CD4-positive, alpha-beta T cell (primary cell): Measurements from ENCODE around the gene PLAC8L1. TPM values are rescaled to one million over a fixed set of nuclear protein-coding genes. Genes with fewer than 3 reads are reported as not detected.

Experiments used
- ATAC-seq: fragments of 200-7000 bp; cut with Tn5 transposase; one replicate; pipeline ENCODE4 v1.10.0; 2022; ENCODE audit warnings: mild to moderate bottlenecking; ENCODE audit not compliant: poor library complexity
- CTCF ChIA-PET: fragments of 350-600 bp; sonication (Branson Sonifier 250); formaldehyde crosslinking; loops from one replicate; lab custom pipeline; 2021; ENCODE audit warnings: antibody characterized with exemption, inconsistent platforms; lab: Charles Lee
- POLR2A ChIA-PET: fragments of 350-600 bp; sonication (Branson Sonifier 250); formaldehyde crosslinking; loops from one replicate; lab custom pipeline; 2021; ENCODE audit warnings: antibody characterized with exemption, inconsistent platforms; lab: Charles Lee
- DNase-seq, 14 experiments: peaks; one replicate each; pipeline ENCODE4 v3.0.0-alpha.2; 2013 to 2020; ENCODE audit warnings: mixed read lengths in 2 of 14
- H3K27ac ChIP-seq, 2 donors: one replicate each; pipeline versions ENCODE4 v1.5.1 to v1.7.0; 2013; ENCODE audit warnings: low read length in 2 of 2, low read depth in 1 of 2, mild to moderate bottlenecking in 1 of 2
- H3K27me3 ChIP-seq, 2 experiments: 1 replicate in 1 of 2; 2 replicates in 1 of 2; pipeline versions ENCODE4 v1.6.1 to v1.7.0; 2013; ENCODE audit warnings: low read length in 2 of 2, control low read depth in 1 of 2, mild to moderate bottlenecking in 1 of 2, moderate library complexity in 1 of 2; ENCODE audit not compliant: insufficient read depth in 2 of 2, control insufficient read depth in 1 of 2
- H3K36me3 ChIP-seq: one replicate; pipeline ENCODE4 v1.6.1; 2013; ENCODE audit warnings: low read length, control low read depth; ENCODE audit not compliant: insufficient read depth
- H3K4me1 ChIP-seq: one replicate; pipeline ENCODE4 v1.6.1; 2013; ENCODE audit warnings: low read length, control low read depth; ENCODE audit not compliant: insufficient read depth
- H3K4me3 ChIP-seq: one replicate; pipeline ENCODE4 v1.5.1; 2013; ENCODE audit warnings: mild to moderate bottlenecking, low read length, moderate library complexity
- H3K9me3 ChIP-seq, 2 experiments: 1 replicate in 1 of 2; 2 replicates in 1 of 2; pipeline versions ENCODE4 v1.6.1 to v1.7.0; 2013; ENCODE audit warnings: low read length in 2 of 2, mild to moderate bottlenecking in 2 of 2, control low read depth in 1 of 2, moderate library complexity in 1 of 2; ENCODE audit not compliant: control insufficient read depth in 1 of 2, insufficient read depth in 1 of 2
- H3K27ac Mint-ChIP-seq: one replicate; pipeline ENCODE4 v1.8.0; 2020; ENCODE audit warnings: mixed read lengths
- H3K27me3 Mint-ChIP-seq: one replicate; pipeline ENCODE4 v1.8.0; 2021; ENCODE audit warnings: mixed read lengths
- H3K36me3 Mint-ChIP-seq: one replicate; pipeline ENCODE4 v1.8.0; 2021; ENCODE audit warnings: low read depth, mixed read lengths
- H3K4me1 Mint-ChIP-seq: one replicate; pipeline ENCODE4 v1.8.0; 2021; ENCODE audit warnings: low read depth, mixed read lengths
- H3K4me3 Mint-ChIP-seq: one replicate; pipeline ENCODE4 v1.8.0; 2020; ENCODE audit warnings: mild to moderate bottlenecking, mixed read lengths
- H3K9me3 Mint-ChIP-seq: one replicate; pipeline ENCODE4 v1.8.0; 2020; ENCODE audit warnings: mixed read lengths
- intact Hi-C, 2 experiments: fragments of 100-400 bp; cut with DNase I in 1 of 2; cut with micrococcal nuclease in 1 of 2; formaldehyde crosslinking; loops; one replicate each; pipeline versions ENCODE4 v1.15.1 to v1.9.0; 2023 to 2025; cut with DNase I, micrococcal nuclease
- total RNA-seq, 174 experiments: library from RNA in 2 of 174; stranded (reverse) in 2 of 174; gene quantifications; one replicate each; pipeline ENCODE4 v1.2.3 and lab custom pipeline; 2021 to 2026
- TF ChIP-seq, protein P1 (sequence below): fragments of 200-600 bp; IDR thresholded peaks from one replicate; pipeline ENCODE4 v1.8.0; 2022; ENCODE audit warnings: antibody characterized with exemption, mild to moderate bottlenecking

Gene PLAC8L1
- total RNA-seq, 2 experiments from 2014 or later, result 0.56 TPM; not detected in 1

DNA sequence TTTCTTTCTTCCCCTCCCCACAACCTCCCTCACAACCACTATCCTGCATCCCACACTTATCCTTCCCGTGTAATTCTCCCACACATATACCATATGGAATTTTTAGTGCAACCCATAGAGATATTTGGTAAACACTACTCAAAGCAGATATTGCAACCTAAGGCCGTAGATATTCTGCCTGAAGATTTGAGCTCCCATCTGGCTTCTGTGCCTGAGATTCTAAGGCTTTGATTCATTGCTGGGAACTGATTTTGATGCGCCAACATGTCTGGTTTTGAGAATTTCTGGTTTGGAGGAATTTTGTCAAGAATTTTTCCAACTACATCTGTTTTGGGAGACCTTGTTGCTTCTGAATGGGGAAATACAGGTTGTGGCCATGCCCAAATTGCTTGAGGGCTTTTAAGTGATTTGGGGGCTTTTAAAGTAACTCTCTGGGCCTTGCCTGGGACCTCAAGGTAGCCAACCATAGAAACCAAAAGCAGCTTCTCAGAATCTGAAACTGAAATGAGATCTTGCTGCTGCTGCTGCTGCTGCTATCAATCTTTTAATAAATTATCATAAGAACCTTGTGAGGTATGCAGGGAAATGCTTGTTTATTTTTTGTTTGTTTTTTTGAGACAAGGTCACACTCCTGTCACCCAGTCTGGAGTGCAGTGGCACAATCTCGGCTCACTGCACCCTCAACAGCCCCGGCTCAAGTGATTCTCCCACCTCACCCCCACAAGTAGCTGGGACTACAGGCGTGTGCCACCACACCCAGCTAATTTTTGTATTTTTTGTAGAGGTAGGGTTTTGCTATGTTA, 36.2 kb downstream of the PLAC8L1 start:
- peaks cover 0 to 2% of the 10 kb centered on the region in 2 experiments for H3K27me3 ChIP-seq
- H3K4me1 ChIP-seq, result no peaks in the 10 kb centered on the region
- no peaks in the 10 kb centered on the region for H3K9me3 ChIP-seq
- Mint-ChIP-seq H3K9me3 (no peaks in the 10 kb centered on the region), H3K4me3 (no peak overlapping the region), H3K27me3 (peaks cover 5% of the 10 kb centered on the region), H3K4me1 (no peaks in the 10 kb centered on the region), H3K27ac (no peak overlapping the region), H3K36me3 (no peaks in the 10 kb centered on the region)
- no peak overlapping the region for H3K27ac ChIP-seq
- ChIA-PET CTCF (no interaction called here), POLR2A (no interaction called here)
- no peaks in the 10 kb centered on the region for H3K36me3 ChIP-seq
- TF ChIP-seq, protein P1, sequence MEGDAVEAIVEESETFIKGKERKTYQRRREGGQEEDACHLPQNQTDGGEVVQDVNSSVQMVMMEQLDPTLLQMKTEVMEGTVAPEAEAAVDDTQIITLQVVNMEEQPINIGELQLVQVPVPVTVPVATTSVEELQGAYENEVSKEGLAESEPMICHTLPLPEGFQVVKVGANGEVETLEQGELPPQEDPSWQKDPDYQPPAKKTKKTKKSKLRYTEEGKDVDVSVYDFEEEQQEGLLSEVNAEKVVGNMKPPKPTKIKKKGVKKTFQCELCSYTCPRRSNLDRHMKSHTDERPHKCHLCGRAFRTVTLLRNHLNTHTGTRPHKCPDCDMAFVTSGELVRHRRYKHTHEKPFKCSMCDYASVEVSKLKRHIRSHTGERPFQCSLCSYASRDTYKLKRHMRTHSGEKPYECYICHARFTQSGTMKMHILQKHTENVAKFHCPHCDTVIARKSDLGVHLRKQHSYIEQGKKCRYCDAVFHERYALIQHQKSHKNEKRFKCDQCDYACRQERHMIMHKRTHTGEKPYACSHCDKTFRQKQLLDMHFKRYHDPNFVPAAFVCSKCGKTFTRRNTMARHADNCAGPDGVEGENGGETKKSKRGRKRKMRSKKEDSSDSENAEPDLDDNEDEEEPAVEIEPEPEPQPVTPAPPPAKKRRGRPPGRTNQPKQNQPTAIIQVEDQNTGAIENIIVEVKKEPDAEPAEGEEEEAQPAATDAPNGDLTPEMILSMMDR, result no peak
- ATAC-seq (no peak), DNase-seq (no peak)
- intact Hi-C loops, result no loop called here
- no peak overlapping the region for H3K4me3 ChIP-seq

DNA sequence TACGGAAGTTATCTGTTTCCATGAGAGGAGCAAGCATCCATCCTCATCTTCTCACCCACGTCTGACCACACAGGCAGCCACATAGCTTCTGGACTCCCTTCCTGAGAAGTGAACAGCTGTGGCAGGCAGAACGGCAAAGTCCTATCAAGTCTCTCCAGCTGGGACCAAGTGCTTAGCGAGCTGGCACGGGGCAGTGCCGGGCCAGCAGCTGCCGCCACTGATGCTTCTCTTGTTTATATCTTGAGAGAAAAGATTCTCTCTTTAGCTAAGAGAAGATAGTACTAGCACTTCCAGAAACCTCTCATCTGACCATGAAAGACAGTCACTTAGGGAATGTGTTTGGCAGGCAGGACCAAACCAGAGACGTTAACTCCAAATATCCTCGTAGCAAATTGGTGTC, 37.2 kb downstream of the PLAC8L1 start:
- Histone ChIP-seq H3K27ac (no peak overlapping the region), H3K9me3 (no peaks in the 10 kb centered on the region), H3K36me3 (no peaks in the 10 kb centered on the region), H3K4me3 (no peak overlapping the region), H3K27me3 (peaks cover 0 to 2% of the 10 kb centered on the region in 2 experiments), H3K4me1 (no peaks in the 10 kb centered on the region)
- Mint-ChIP-seq H3K36me3 (no peaks in the 10 kb centered on the region), H3K27me3 (peaks cover 5% of the 10 kb centered on the region), H3K27ac (no peak overlapping the region), H3K4me3 (no peak overlapping the region), H3K9me3 (no peaks in the 10 kb centered on the region), H3K4me1 (no peaks in the 10 kb centered on the region)
- CTCF ChIA-PET, result no interaction called here
- no peak for DNase-seq
- TF ChIP-seq, protein P1, result no peak
- ATAC-seq, result no peak
- POLR2A ChIA-PET, result no interaction called here
- intact Hi-C loops, result no loop called here

DNA sequence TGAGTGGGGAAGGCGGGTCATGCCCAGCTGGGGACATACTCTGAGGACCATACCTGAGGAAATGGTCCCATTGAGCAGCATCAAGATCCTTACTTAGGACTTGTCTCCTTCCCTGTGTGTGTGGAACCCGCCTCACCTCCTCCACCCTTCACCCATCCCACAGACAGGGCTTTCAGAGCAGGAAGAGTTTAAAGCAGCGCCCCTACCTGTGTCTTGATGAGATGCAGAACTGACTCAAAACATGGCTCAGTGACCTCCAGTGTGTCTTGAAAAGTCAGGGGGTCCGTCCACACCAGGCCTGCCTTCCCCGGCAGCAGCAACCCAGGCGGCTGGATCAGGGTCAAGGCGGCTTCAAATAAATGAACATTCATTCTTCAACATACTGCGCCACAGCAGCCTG, 38.4 kb downstream of the PLAC8L1 start:
- intact Hi-C loops, result no loop called here
- no peak overlapping the region for H3K4me3 Mint-ChIP-seq
- H3K4me1 Mint-ChIP-seq, result no peaks in the 10 kb centered on the region
- TF ChIP-seq, protein P1, result no peak
- no peak for ATAC-seq
- H3K36me3 Mint-ChIP-seq, result no peaks in the 10 kb centered on the region
- Histone ChIP-seq H3K27ac (no peak overlapping the region), H3K4me1 (no peaks in the 10 kb centered on the region), H3K4me3 (no peak overlapping the region), H3K27me3 (no peaks in the 10 kb centered on the region), H3K9me3 (no peaks in the 10 kb centered on the region), H3K36me3 (no peaks in the 10 kb centered on the region)
- peaks cover 5% of the 10 kb centered on the region for H3K27me3 Mint-ChIP-seq
- no peak for DNase-seq
- no peaks in the 10 kb centered on the region for H3K9me3 Mint-ChIP-seq
- CTCF ChIA-PET, result no interaction called here
- no peak overlapping the region for H3K27ac Mint-ChIP-seq
- POLR2A ChIA-PET, result no interaction called here
